Superior temporal gyrus (tissue), 1 donor: ENCODE results near the gene MLN.

ENCODE experiments used
- DNase-seq: peaks from one replicate; pipeline ENCODE4 v3.0.0-alpha.2; 2016; ENCODE audit errors: extremely low spot score

The MLN gene

DNA sequence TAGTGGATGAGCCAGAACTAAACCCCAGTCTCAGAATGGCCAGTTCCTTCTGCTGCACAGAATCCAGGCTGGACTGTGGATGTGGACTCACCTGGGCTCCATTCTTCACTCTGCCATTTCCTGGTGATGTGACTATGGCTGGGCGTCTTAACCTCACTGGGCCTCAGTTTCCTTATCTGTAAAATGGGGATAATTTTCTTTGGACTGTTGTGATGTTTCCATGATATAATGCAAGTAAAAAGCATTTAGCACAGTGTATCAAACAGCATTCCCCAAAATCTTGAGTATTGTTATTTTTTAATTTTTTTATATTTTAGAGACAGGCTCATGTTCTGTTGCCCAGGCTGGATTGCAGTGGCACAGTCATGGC is 51.2 kb downstream of the MLN start:
- DNase-seq = no peak

DNA sequence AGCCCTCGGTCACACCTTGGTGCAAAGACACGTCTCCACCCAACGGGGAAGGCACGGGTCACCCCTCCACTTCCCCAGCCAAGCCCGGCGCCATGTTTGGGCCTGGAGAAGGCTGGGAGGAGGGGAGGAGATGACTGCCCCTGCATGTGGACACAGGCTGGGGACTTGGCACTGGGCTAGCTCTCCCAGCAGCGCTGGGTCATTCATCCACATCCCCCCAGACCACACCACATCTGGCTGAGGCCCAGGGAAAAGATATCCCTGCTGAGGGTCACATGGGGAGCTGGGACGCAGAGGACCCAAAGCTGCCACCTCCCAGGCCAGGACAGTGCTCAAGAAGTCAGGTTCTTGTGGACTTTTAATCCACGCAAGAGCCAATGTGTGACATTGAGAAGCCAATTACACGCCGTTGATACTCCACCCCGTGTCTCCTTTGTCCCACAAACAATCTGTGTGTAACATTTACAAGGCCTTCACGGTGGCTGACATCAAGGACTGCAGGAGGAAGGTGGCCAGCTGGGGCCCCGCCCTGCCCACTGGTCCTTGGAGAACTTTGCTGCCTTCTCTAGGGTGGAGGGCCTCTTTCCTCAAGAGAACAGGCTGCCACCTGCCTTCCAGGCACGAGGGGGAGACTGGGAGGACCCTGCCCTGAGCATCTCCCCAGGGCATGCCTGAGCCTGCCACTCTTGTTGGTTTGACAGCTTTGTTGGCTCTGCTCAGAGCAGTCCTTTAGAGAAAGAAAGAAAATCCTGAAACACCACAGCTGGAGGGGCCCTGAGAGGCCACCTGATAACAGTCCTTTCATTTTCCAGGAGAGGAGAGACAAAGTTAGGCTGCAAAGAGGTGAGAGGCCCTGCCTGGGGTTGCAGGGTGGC is 51.8 kb downstream of the MLN start:
- no peak for DNase-seq

DNA sequence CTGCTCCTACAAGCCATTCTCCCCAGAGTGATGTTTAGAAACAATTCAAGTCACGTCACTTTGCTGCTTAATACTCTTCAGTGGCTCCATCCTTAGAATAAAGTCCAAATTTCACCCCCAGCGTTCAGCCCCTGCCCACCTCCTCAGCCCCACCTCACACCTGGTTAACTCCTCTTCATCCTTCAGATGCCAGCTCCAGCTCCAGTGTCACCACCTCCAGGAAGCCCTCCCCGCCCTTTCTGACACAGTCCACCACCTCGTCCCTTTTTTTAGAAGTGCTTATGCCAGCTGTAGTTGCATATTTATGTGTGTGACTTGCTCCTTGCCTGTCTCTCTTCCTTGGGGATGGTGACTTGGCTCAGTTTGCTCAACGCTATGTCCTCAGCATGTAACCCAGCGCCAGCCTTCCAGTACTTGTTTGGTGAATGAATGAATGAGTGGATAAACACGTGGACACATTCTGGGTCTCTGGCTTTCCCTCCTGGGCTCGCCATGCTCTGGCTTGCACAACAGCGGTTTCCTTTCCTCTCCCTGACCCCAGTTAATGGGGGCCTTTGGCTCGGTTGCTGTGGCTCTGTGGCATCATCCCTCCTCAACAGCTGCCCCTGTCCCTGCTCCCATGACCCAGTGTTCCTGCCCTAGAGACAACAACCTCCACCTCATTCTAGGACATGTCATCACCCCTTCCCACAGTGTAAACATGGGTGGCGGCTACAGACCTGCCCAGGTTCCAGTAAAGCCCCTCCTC is 53.4 kb downstream of the MLN start:
- no peak for DNase-seq

DNA sequence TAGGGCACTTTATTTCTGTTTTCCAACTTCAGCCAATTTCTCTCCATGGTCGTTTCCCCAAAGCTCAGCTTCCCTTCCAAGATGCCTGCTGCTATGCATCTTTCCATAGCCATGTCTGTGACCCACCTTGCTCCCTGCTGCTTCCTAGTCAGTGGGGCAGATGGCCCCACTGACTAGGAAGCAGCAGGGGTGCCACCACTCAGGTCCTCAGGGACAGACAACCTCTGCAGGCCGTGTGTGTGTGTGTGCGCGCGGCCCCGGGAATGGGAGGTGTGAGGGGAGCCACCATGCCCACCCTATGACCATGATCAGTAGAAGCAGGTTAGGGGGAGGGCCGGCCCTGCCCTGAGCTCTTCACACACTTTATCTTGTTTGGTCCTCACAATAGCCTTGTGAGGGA is 54.4 kb downstream of the MLN start:
- no peak for DNase-seq

GRCh38 chr6:33748841-33749240 is 55.0 kb downstream of the MLN start:
- no peak for DNase-seq

GRCh38 chr6:33747823-33748222 is 56.0 kb downstream of the MLN start:
- no peak for DNase-seq

GRCh38 chr6:33746651-33747100 is 57.1 kb downstream of the MLN start, which contains the start of gene IP6K3:
Gene IP6K3 (minus strand): TSS chr6:33746905. CDS start chr6:33735476, 11,429 bp downstream.
- DNase-seq = peak; percentile 90

DNA sequence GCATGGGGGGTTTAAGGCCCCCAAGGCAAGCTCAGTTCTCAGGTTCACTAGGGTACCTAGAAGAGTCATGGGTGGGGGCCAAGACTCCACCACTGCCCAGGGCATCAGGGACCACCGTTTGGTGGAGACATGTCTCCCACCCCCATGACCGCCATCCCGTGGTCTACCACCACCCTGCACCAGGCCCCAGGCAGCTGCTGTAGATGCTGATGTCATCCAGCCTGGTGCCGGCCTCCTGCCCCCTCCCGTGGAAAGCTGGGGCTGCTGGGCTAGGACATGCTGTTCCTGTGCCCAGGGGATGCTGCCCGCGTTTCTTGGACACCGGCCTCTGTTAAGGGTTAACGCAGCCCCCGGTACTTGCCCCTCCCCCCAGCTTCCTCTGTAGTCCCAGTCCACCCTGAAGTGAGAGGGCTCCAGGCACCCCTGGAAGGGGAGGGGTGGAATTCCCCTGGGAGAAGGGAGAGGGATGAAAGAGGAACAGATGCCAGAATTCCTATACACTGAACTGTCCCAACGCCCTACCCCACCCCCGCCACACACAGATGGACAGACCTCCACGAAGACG is 57.7 kb downstream of the MLN start:
- peak; percentile 81 for DNase-seq

- peak; percentile 36 for DNase-seq
Measured at GRCh38 chr6:33745548-33745947, 58.3 kb downstream of the MLN start.

GRCh38 chr6:33744895-33745546 is 58.8 kb downstream of the MLN start:
- no peak for DNase-seq
